ENCODE results near the gene CREBRF. TPM values are rescaled to one million over a fixed set of nuclear protein-coding genes. Genes with fewer than 3 reads are reported as not detected.

Gene CREBRF
- total and polyA plus RNA-seq, 2 of the 8 experiments (the other 6 are each of a cell fraction or from before 2014, with no cell fraction given): 1.2 to 4.7 TPM

DNA sequence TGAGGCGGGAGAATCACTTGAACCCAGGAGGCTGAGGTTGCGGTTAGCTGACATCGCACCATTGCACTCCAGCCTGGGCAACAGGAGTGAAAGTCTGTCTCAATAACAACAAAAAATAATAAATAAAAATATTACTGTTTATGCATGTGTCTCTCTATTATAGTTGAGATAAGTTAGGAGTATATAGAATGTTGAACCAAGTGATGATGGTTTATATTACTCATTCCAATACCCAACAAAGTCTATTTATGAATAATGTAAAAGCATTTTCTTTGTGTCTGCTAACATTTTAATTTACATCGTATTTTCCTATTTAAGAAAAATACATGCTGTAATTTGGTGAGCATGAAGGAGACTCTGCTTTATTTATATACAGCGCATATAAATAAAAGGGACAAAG is 35.8 kb downstream of the CREBRF start (continued):
- TF ChIP-seq, protein P1, sequence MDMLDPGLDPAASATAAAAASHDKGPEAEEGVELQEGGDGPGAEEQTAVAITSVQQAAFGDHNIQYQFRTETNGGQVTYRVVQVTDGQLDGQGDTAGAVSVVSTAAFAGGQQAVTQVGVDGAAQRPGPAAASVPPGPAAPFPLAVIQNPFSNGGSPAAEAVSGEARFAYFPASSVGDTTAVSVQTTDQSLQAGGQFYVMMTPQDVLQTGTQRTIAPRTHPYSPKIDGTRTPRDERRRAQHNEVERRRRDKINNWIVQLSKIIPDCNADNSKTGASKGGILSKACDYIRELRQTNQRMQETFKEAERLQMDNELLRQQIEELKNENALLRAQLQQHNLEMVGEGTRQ (IDR thresholded peaks at IDR 0.05; ENCODE audit: low read length): no peak
- TF ChIP-seq SRF (IDR thresholded peaks at IDR 0.05; ENCODE audit: low read depth, low read length): no peak

Data from H1 (cell line).